GM19193 (cell line): ENCODE data around the gene CDKN2A.

Source experiments
- POLR2A ChIP-seq: IDR thresholded peaks from 4 replicates; pipeline ENCODE4 v1.6.1; 2011; ENCODE audit not compliant: insufficient read depth, insufficient read length; ENCODE audit errors: extremely low read depth

CDKN2A gene

GRCh38 chr9:21994556-21995005, 389 bp upstream of the CDKN2A start, which contains the start of gene CDKN2B-AS1:
CDKN2B-AS1 (plus strand) TSS chr9:21994791.
- TF ChIP-seq POLR2A: no peak

GRCh38 chr9:21993007-21993406, 1.2 kb downstream of the CDKN2A start:
- TF ChIP-seq POLR2A: no peak

- no peak for TF ChIP-seq POLR2A
Observed at GRCh38 chr9:21991072-21991959, 2.9 kb downstream of the CDKN2A start.

DNA sequence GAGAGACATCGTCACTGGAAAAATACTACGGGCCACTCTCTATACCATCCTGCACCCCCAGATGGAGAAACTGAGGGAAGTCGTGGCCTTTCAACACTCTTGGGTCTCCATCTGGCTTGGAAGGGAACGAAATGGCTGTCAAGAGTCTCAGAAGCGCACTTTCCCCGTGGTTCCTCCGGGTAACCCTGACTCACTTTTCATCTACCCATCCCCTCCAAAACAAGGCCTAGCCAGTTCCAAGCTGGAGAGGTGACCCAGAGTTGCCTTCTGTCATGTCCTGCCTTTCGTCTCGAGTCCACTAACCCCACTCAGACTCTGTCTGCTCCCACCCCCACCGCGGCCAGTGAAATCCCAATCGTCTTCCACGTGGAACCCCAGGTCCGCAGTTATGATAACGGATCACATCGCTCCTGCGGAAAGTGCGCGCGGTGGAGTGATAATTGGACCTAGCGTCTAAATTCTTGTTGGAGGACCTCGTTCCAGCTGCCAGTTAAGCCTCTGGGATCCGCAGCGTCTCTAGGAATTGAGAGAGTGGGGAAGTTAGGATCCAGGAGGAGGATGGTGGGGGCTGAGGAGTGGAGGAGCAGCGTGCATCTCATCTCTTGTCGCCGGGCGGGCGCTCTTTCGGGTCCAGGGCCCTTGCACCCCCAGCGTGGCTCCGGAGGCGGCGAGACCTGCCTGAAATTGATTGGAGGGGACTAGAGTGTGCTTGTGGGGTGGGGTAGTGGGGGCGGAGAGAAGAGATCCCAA, 4.6 kb downstream of the CDKN2A start:
- TF ChIP-seq POLR2A: no peak

- no peak for TF ChIP-seq POLR2A
Observed at GRCh38 chr9:21988056-21988990, 5.9 kb downstream of the CDKN2A start.

GRCh38 chr9:21985964-21986667, 8.1 kb downstream of the CDKN2A start:
- no peak for TF ChIP-seq POLR2A

GRCh38 chr9:21984101-21984500, 10.1 kb downstream of the CDKN2A start:
- no peak for TF ChIP-seq POLR2A

GRCh38 chr9:21983561-21983935, 10.6 kb downstream of the CDKN2A start:
- no peak for TF ChIP-seq POLR2A

DNA sequence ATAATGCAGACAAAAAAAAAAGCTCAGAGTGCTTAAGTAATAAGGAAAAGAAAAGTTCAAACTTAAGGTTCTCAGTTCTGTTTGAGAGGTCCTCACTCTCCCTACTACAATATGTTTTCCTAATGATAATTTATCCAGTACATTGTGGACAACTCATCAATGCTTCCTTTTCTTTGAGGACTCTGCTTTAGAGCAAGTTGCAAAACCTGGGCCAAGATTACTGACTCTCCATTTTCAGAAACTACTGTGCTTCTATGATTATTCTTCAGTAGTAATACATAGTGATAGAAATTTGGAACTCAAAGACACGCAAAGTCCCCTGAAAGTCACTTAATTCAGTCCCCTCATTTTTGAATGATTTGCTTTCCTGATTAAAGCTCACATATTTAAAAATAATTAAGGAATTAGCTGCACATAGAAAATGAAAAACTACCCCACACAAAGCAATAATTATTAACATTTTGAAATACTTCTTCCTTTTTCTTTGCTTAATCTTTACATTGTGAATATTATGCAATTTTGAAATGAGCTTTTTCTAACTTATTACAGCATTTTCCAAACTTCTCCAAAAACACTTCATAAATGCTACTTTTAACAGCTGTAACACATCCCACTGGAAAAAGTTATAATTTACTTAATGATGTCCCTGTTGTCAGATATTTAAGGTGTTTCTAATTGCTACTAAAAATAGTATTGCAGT, 11.2 kb downstream of the CDKN2A start:
- TF ChIP-seq POLR2A: no peak

DNA sequence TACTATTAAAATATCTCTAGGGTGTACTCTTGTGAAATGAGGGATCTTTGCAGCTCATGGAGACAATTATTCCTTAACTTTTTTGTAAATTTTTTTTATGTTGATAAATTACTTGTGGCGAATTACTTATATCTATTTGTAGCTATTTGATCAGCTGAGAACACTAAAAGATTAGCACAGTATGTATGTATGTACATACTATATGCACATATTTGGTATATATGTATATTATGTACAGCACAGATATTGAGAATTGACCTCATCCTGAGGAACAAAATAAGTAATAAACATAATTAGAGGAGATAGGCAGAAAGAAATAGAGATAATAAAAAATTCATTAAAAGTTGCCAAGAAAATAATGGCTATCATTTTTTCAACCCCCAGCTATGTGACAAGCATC, 11.8 kb downstream of the CDKN2A start:
- no peak for TF ChIP-seq POLR2A

- TF ChIP-seq POLR2A: no peak
Observed at GRCh38 chr9:21976334-21976875, 17.8 kb downstream of the CDKN2A start.

DNA sequence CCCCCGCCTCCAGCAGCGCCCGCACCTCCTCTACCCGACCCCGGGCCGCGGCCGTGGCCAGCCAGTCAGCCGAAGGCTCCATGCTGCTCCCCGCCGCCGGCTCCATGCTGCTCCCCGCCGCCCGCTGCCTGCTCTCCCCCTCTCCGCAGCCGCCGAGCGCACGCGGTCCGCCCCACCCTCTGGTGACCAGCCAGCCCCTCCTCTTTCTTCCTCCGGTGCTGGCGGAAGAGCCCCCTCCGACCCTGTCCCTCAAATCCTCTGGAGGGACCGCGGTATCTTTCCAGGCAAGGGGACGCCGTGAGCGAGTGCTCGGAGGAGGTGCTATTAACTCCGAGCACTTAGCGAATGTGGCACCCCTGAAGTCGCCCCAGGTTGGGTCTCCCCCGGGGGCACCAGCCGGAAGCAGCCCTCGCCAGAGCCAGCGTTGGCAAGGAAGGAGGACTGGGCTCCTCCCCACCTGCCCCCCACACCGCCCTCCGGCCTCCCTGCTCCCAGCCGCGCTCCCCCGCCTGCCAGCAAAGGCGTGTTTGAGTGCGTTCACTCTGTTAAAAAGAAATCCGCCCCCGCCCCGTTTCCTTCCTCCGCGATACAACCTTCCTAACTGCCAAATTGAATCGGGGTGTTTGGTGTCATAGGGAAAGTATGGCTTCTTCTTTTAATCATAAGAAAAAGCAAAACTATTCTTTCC, 19.3 kb downstream of the CDKN2A start:
- no peak for TF ChIP-seq POLR2A

- no peak for TF ChIP-seq POLR2A
Observed at GRCh38 chr9:21974343-21974721, 19.9 kb downstream of the CDKN2A start.

GRCh38 chr9:21972361-21972760, 21.8 kb downstream of the CDKN2A start:
- TF ChIP-seq POLR2A: no peak
